GM19438 (cell line): ENCODE measurements around the gene MTMR1.

Source experiments
- ATAC-seq: cut with Tn5 transposase; IDR thresholded peaks from one replicate; pipeline ENCODE4 v1.9.1; 2021; ENCODE audit warnings: low read depth; ENCODE audit not compliant: unreplicated experiment

Gene MTMR1

GRCh38 chrX:150696331-150696730 is 3.1 kb downstream of the MTMR1 start:
- no peak for ATAC-seq

GRCh38 chrX:150696866-150697265 is 3.7 kb downstream of the MTMR1 start:
- ATAC-seq, result no peak

GRCh38 chrX:150697641-150698040 is 4.4 kb downstream of the MTMR1 start:
- ATAC-seq, result no peak

- no peak for ATAC-seq
Measured at GRCh38 chrX:150698981-150699380, 5.8 kb downstream of the MTMR1 start.

- ATAC-seq, result no peak
Measured at GRCh38 chrX:150700107-150700506, 6.9 kb downstream of the MTMR1 start.

GRCh38 chrX:150701377-150701776 is 8.2 kb downstream of the MTMR1 start:
- no peak for ATAC-seq

GRCh38 chrX:150702966-150703694 is 9.9 kb downstream of the MTMR1 start:
- ATAC-seq, result no peak

GRCh38 chrX:150703695-150703974 is 10.4 kb downstream of the MTMR1 start:
- ATAC-seq, result no peak

GRCh38 chrX:150704030-150704613 is 10.9 kb downstream of the MTMR1 start:
- ATAC-seq, result no peak

GRCh38 chrX:150712619-150713018 is 19.4 kb downstream of the MTMR1 start:
- ATAC-seq, result no peak

GRCh38 chrX:150715184-150715583 is 22.0 kb downstream of the MTMR1 start:
- ATAC-seq, result no peak

GRCh38 chrX:150719621-150720020 is 26.4 kb downstream of the MTMR1 start:
- no peak for ATAC-seq

- no peak for ATAC-seq
Measured at GRCh38 chrX:150729956-150730355, 36.8 kb downstream of the MTMR1 start.

- ATAC-seq, result no peak
Measured at GRCh38 chrX:150730719-150731118, 37.5 kb downstream of the MTMR1 start.

GRCh38 chrX:150731795-150732194 is 38.6 kb downstream of the MTMR1 start:
- no peak for ATAC-seq

GRCh38 chrX:150736475-150736874 is 43.3 kb downstream of the MTMR1 start:
- ATAC-seq, result no peak

GRCh38 chrX:150752124-150752523 is 58.9 kb downstream of the MTMR1 start:
- no peak for ATAC-seq

GRCh38 chrX:150753357-150753756 is 60.2 kb downstream of the MTMR1 start:
- ATAC-seq, result no peak

- ATAC-seq, result no peak
Measured at GRCh38 chrX:150753968-150754367, 60.8 kb downstream of the MTMR1 start.

GRCh38 chrX:150757371-150757770 is 64.2 kb downstream of the MTMR1 start:
- ATAC-seq, result no peak

GRCh38 chrX:150759568-150760416 is 66.6 kb downstream of the MTMR1 start:
- no peak for ATAC-seq
